Liver (tissue), 3 donors: ENCODE data around the gene GORASP2.

Experiments used
- CTCF ChIP-seq: fragments of 150-350 bp; IDR thresholded peaks from 2 replicates; pipeline ENCODE4 v1.5.1; 2017; ENCODE audit warnings: improper control_type of control experiment, low read depth, low read length; ENCODE audit not compliant: missing input control
- EGR1 ChIP-seq, 2 donors: IDR thresholded peaks; 2 replicates each; pipeline ENCODE4 v1.6.1; 2016 to 2018; ENCODE audit warnings: antibody characterized with exemption in 2 of 2, low read depth in 2 of 2
- FOXA1 ChIP-seq: IDR thresholded peaks from 2 replicates; pipeline ENCODE4 v1.6.1; 2016; ENCODE audit warnings: antibody characterized with exemption
- GABPA ChIP-seq, 2 donors: IDR thresholded peaks in 1 of 2; conservative IDR thresholded peaks in 1 of 2; 2 replicates each; pipeline ENCODE4 v1.6.1; 2016; ENCODE audit warnings: antibody characterized with exemption in 2 of 2, mild to moderate bottlenecking in 1 of 2, moderate library complexity in 1 of 2
- HNF4G ChIP-seq: IDR thresholded peaks from 2 replicates; pipeline ENCODE4 v1.6.1; 2016; ENCODE audit warnings: antibody characterized with exemption
- REST ChIP-seq: IDR thresholded peaks from 2 replicates; pipeline ENCODE4 v1.6.1; 2016; ENCODE audit warnings: antibody characterized with exemption, mild to moderate bottlenecking
- RXRA ChIP-seq, 2 donors: IDR thresholded peaks; 2 replicates each; pipeline ENCODE4 v1.6.1; 2017 to 2018; ENCODE audit warnings: antibody characterized with exemption in 2 of 2, mild to moderate bottlenecking in 1 of 2
- SP1 ChIP-seq: IDR thresholded peaks from 2 replicates; pipeline ENCODE4 v1.6.1; 2018; ENCODE audit warnings: antibody characterized with exemption, mild to moderate bottlenecking
- YY1 ChIP-seq: IDR thresholded peaks from 2 replicates; pipeline ENCODE4 v1.6.1; 2016; ENCODE audit warnings: antibody characterized with exemption, mild to moderate bottlenecking
- donor health status: healthy.
- donor health status: healthy.

- TF ChIP-seq FOXA1 = no peak
- TF ChIP-seq CTCF = no peak
- no peak for TF ChIP-seq EGR1 (IDR thresholded peaks at IDR 0.05; ENCODE audit: low read depth in 2 of 2)
- no peak for TF ChIP-seq GABPA (IDR thresholded peaks at IDR 0.05 in 1 of 2, conservative IDR thresholded peaks at IDR 0.05 in 1 of 2)
- TF ChIP-seq REST = no peak
- no peak for TF ChIP-seq SP1
- TF ChIP-seq HNF4G = no peak
- no peak for TF ChIP-seq RXRA (IDR thresholded peaks at IDR 0.05)
- no peak for TF ChIP-seq YY1
Measured at GRCh38 chr2:170887896-170888295, 41.2 kb upstream of the GORASP2 start.
